CD4-positive, alpha-beta T cell treated with Interleukin-2 at 100 ng/mL for 4 hours (primary cell): ENCODE results near the gene CNTN4.
"Not testable (repeated sequence)": the region's sequence is repeated elsewhere in the genome, so short reads cannot be mapped to it uniquely, and the experiment has no call there.

Experiments used
- DNase-seq: peaks from one replicate; pipeline ENCODE4 v3.0.0-alpha.2; 2020; ENCODE audit warnings: low spot score

CNTN4 gene

GRCh38 chr3:2517500-2518172 lies 419.0 kb downstream of the CNTN4 start:
- no peak for DNase-seq

GRCh38 chr3:2523281-2523836 lies 424.7 kb downstream of the CNTN4 start:
- no peak for DNase-seq

DNA sequence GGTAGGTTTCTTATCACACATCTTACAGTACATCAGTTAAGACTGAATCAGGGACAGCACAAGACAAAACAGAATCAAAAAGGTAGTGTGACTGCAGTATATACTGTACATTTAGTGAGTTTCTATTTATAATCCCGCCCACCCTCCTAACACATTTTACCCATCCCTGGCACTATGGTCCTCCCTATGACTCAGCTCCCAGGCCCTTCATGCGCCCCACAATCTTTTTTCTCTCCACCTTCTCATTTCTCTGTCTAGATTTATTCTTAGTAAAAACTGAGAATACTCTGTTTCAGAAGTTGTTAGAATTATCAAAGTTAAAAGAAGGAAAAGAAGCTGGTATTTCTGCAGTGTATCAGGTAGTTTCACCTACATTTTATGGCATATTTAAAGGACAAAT lies 427.3 kb downstream of the CNTN4 start:
- no peak for DNase-seq

DNA sequence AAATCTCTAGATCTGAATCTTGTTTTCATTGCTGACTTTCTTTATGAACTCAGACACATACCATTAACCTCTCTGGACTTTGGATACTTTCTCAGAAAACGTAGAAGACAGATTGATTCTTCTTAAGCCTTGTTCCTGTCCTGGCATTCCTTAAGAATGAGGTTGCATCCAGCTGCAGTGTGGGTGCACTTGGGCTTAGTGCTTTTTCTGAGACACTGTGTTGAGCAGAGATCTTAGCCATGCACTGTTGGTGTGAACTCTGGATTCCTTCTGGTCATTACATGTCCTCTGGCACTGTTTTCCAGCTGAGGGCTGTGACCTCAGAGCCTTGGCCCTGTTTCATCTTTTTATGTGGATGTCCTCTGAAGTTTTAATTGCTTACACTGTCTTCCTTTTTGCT lies 428.3 kb downstream of the CNTN4 start:
- no peak for DNase-seq

GRCh38 chr3:2527328-2527727 lies 428.7 kb downstream of the CNTN4 start:
- not testable (repeated sequence) for DNase-seq

DNA sequence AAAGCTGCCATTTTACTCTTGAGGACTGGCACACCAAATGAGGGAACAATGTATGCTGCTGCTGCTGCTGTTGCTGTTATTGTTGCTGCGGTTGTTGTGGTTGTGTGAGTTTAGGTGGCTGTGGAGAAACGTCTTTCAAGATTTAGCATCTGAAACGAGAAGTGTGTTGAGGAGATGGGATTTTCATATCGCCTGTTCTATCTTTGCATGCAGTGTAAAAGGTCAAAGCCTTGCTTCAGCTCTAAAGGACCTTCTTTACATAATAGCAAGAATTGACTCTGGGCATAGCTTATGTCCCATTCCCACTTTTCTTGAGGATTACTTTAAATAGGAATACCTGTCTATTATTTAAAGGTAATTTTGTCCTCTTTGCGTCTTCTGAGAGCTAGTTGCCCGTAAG lies 436.1 kb downstream of the CNTN4 start:
- DNase-seq: not testable (repeated sequence)

- no peak for DNase-seq
Observed at GRCh38 chr3:2535206-2535605, 436.5 kb downstream of the CNTN4 start.

GRCh38 chr3:2536575-2536974 lies 437.9 kb downstream of the CNTN4 start:
- DNase-seq: no peak

DNA sequence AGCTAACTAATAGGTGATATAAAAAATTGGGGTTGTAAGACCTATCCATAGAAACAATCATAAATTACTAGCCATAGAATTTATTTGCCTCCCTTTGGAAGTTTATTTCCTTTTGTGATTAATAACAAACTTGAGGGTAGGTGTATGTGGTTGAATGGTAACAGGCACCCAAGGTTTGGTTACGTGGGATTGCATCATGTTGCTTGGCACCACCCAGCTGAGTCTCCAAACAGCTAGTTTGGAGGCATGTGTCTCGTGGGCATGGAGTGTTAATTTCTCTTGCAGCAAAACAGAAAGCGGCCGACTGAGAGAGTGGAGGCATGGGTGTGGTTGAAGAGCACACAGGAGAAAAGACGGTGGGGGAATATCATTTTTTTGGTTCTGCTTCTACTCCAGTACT lies 441.4 kb downstream of the CNTN4 start:
- DNase-seq: no peak

GRCh38 chr3:2543247-2543646 lies 444.6 kb downstream of the CNTN4 start:
- no peak for DNase-seq

- DNase-seq: no peak
Observed at GRCh38 chr3:2544212-2544611, 445.5 kb downstream of the CNTN4 start.

- DNase-seq: no peak
Observed at GRCh38 chr3:2544718-2545117, 446.1 kb downstream of the CNTN4 start.

GRCh38 chr3:2547049-2547448 lies 448.4 kb downstream of the CNTN4 start:
- no peak for DNase-seq

- no peak for DNase-seq
Observed at GRCh38 chr3:2554656-2555055, 456.0 kb downstream of the CNTN4 start.

DNA sequence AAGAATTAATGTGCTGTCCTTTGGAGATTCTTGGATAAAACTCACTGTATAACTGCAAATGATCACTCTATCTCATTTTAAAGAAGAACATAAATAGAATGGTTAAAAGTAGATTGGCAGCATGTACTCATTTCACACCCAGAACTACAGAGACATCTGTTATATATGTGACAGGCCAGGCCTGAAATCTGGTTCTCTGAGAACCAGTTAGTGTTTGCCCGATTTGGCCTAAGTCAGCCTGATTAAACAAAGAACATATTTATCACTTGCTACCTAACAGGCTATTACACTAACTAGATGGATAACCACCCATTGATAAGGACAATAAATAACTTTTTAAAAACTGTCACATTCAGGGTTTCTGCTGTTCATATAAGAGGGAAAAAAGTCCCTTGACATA lies 460.1 kb downstream of the CNTN4 start:
- DNase-seq: no peak

DNA sequence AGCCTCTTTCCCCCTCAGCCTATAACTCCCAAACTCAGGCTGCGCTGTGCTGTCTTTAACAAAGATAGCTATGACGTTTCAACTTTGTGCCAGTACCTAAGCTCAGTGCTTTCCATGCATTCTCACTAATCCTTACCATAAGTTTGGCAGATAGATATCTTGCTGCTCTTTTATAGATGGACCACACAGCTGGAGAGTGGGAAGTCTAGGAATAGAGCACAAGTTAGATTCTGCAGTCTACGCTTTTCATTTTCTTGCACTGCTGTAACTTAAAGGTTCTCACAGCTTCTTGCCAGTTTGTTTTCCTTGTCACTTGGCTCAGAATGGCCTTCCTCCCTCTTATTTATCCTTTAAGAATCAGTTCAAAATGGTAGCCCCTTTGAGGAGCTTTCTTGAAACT lies 468.8 kb downstream of the CNTN4 start:
- DNase-seq: no peak

DNA sequence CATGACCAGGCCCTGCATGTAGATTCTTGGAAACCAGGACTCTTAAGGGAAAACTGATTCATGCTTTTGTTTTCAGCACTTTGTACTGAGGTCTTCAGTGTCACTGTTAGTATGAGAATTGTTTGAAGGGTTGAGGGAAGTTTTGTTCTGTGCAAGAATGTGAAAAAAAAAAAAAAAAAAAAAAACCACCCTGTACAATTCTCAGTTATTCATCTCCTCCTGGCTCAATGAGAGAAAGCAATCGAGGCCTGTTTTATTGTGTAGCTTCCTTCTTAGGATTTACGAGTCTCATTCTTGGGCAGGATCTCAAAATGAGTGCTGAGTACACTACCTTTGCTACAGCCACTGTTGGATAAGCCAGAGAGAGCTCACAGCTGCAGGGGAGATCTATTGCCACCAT lies 469.5 kb downstream of the CNTN4 start:
- DNase-seq: no peak

GRCh38 chr3:2568929-2569328 lies 470.3 kb downstream of the CNTN4 start:
- no peak for DNase-seq

DNA sequence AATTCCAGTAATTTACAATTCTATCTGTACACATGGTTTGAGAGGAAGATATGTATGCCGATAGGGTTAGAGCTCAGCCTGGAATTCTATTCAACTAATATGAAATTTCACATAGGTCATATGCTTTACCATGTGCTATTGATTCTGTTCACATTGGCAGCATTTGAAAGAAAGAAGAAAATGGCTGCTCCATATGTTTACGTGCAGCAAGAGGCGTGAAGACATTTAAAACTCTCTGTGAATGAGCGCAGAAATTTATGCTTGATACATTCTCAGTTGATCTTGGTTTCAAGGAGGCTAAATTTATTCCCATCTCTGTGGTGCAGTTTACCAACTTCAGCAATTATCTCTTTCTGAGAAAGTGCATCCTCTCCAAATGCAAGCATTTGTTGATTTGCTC lies 478.9 kb downstream of the CNTN4 start:
- DNase-seq: no peak

DNA sequence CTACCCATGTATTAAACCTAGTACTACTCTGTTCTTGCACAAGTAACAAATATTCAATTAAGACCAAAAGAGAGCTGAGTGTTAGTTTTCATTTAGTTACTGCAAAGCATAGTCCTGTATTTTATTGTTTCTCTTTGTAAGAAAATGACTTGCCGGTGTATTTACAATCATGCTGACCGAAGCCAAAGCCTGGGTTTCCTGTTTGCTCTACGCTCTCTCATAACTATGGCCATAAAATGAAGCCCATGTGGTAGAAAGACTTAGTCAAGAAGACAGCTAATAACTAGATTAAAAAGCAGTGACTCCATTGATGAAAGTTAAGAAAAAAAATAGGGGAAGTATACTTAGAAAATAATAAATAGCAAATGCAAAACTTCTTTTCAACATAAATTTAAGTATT lies 479.9 kb downstream of the CNTN4 start:
- no peak for DNase-seq

DNA sequence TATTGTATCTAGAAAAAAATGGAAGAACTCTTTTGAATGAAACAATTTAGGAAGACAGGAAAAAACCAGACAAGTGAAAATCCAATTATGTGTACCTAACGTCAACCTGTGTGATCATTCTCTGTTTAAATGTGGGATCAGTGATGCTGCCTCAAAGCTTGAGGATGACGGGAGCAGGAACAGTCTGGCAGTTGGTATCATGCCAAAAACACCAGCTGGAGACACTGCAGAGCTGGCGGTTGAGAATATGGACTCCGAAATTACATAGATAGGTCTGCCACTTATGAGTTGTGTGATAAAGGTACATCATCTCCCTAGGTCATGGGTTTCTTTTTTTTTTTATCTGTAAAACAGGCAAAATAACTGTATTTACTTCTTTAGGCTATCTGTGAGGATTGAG lies 480.5 kb downstream of the CNTN4 start:
- no peak for DNase-seq

DNA sequence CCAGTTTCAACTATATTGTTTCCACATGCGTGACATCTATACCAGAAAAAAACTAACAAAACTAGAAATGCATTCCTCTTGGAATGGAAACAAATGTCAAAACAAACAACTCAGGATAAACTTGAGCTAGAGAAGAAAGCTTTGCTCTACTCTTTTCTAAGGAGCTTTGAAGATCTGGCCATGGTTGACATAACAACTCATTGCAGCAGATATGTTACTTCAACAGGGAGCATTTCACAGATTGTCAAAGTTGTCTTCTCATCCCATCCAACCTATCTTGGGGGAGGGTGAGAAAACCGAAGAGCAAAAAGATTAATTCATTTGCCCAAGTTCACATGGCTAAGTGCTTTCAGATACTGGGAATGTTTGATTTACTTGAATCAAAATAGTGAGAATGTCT lies 484.4 kb downstream of the CNTN4 start:
- no peak for DNase-seq

DNA sequence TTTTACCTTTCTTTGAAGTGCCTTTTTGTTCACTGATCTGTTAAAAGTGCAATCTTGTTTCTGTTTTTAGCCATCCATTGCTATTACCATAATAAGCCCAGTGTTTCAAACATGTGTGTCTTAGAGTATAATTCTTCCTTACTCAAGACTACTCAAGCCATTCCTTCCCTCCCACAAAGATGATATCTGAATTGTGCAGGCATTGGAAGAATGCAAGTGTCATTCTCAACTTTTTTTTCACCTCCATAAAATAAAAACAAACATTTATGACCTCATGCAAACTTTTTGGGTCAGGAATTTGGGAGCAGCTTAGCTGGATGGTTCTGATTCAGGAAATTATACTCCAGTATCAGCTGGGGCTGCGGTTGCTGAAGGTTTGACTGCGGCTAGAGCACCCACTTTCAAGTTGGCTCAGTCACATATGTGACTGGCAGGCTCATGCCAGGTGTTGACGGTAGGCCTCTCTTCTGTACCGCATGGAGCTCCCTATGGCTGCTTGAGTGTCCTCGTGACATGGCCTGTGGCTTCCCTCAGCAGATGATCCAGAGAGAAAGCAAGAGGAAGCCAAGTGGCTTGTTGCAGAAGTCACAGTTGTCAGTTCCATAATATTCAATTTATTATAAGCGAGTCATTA lies 490.8 kb downstream of the CNTN4 start:
- no peak for DNase-seq

DNA sequence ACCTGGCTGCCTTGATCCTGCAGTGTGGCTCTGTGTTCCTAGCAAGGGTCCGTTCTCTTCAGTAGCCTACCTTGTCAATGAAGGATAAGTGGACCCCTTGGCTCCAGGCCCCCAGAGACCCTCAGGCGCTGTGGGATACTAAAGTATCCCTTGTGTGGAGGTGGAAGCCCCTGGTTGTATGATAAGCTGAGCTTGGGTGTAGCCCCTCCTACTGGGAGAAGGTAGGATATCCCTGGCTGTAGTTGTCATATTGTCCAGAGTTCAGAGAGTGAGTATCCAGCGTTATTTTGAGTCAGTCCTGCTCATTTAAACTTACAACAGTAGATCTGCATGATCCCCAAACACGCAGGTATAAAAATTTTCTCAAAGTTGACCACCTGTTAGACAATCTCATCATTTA lies 496.8 kb downstream of the CNTN4 start:
- DNase-seq: no peak
